Lower leg skin (tissue), 4 donors: Measurements from ENCODE around the gene FDXACB1. TPM values are rescaled to one million over a fixed set of nuclear protein-coding genes. Genes with fewer than 3 reads are reported as not detected.
A peak's percentile ranks its signal among the peaks of the same experiment; 100 is the strongest.

Experiments
- DNase-seq, 2 donors: peaks; one replicate each; pipeline ENCODE4 v3.0.0-alpha.2; 2019; ENCODE audit warnings: low spot score in 2 of 2
- H3K4me3 ChIP-seq: fragments of 200-600 bp; sonication (generic); 2 replicates; pipeline ENCODE4 v1.5.1; 2017; ENCODE audit warnings: mild to moderate bottlenecking, low read depth; ENCODE audit not compliant: poor library complexity, severe bottlenecking
- CTCF ChIP-seq, 3 donors: fragments of 450-650 bp; IDR thresholded peaks; one replicate each; pipeline ENCODE4 v1.5.1; 2016; ENCODE audit warnings: antibody characterized with exemption in 3 of 3, mild to moderate bottlenecking in 3 of 3, moderate library complexity in 2 of 3
- POLR2A ChIP-seq, 2 donors: fragments of 450-650 bp; IDR thresholded peaks; one replicate each; pipeline ENCODE4 v1.6.1; 2016 to 2017; ENCODE audit warnings: antibody characterized with exemption in 2 of 2, mild to moderate bottlenecking in 1 of 2, moderate library complexity in 1 of 2
- WGBS, 2 donors: methylation state at CpG; one replicate each; pipeline ENCODE4 v1.1.5; 2018; 5-methylcytosine and 5-hydroxymethylcytosine counted together
- intact Hi-C: fragments of 100-400 bp; cut with DNase I; formaldehyde crosslinking; loops from one replicate; pipeline ENCODE4 v1.15.0; 2023; ENCODE audit warnings: low total_unique reads
- total RNA-seq, 4 donors: library from RNA; depleted of rRNA; stranded (reverse); fragments of >200 nt; gene quantifications; one replicate each; pipeline ENCODE4 v1.1.0, GENCODE V29; 2016

The FDXACB1 gene
- total RNA-seq, 4 donors from 2014 or later = 2.9 to 6.2 (median 4.1) TPM

GRCh38 chr11:111917312-111917711 is 38.3 kb upstream of the FDXACB1 start:
- intact Hi-C loops = no loop called here
- DNase-seq = no peak
- TF ChIP-seq CTCF (IDR thresholded peaks at IDR 0.05) (no peak), POLR2A (IDR thresholded peaks at IDR 0.05) (no peak)
- WGBS, 2 donors = 95 to 96% methylated on average over 2 of the region's 2 CpGs
- H3K4me3 ChIP-seq = no peak overlapping the region

- no peak for DNase-seq
- H3K4me3 ChIP-seq = no peak overlapping the region
- 95 to 96% methylated on average over 1 of the region's 1 CpG for WGBS, 2 donors
- TF ChIP-seq POLR2A (IDR thresholded peaks at IDR 0.05) = no peak
- no peak for TF ChIP-seq CTCF (IDR thresholded peaks at IDR 0.05)
- intact Hi-C loops = no loop called here
Measured at GRCh38 chr11:111916768-111917167, 37.8 kb upstream of the FDXACB1 start.

GRCh38 chr11:111913997-111914396 is 35.0 kb upstream of the FDXACB1 start:
- 2 to 20% methylated on average over 4 of the region's 4 CpGs for WGBS, 2 donors
- intact Hi-C loops = loop anchor here (5.0 kb wide), 1 partner anchor 1188 kb away; no protein-coding TSS in a partner anchor
- H3K4me3 ChIP-seq = no peak overlapping the region
- TF ChIP-seq POLR2A (IDR thresholded peaks at IDR 0.05) (no peak), CTCF (IDR thresholded peaks at IDR 0.05) (no peak)
- no peak for DNase-seq

GRCh38 chr11:111913031-111913861 is 34.3 kb upstream of the FDXACB1 start:
- WGBS, 2 donors = 48 to 56% methylated on average over 19 to 23 of the region's 24 CpGs
- no peak for DNase-seq
- TF ChIP-seq POLR2A (IDR thresholded peaks at IDR 0.05) (no peak), CTCF (IDR thresholded peaks at IDR 0.05) (no peak)
- H3K4me3 ChIP-seq = peak overlapping the region; percentile 38
- intact Hi-C loops = loop anchor here (5.0 kb wide), 1 partner anchor 1189 kb away; no protein-coding TSS in a partner anchor

GRCh38 chr11:111912535-111912934 is 33.6 kb upstream of the FDXACB1 start, which contains the start of gene HSPB2:
TSS of gene HSPB2 (plus strand) at chr11:111912734. CDS start at chr11:111912830, 96 bp downstream.
- intact Hi-C loops = loop anchor here (5.0 kb wide), 1 partner anchor 1190 kb away; no protein-coding TSS in a partner anchor
- WGBS, 2 donors = 5 to 18% methylated on average over 14 to 25 of the region's 26 CpGs
- TF ChIP-seq CTCF (IDR thresholded peaks at IDR 0.05) (no peak), POLR2A (IDR thresholded peaks at IDR 0.05) (no peak)
- DNase-seq = peak in 1 of 2 donors; percentile 89
- H3K4me3 ChIP-seq = peak within 1 kb of the TSS; percentile 38
